Neuron (in vitro differentiated cells): ENCODE measurements around the gene PSMD9.

ENCODE experiments used
- H2AFZ ChIP-seq: one replicate; pipeline ENCODE4 v1.6.1; 2013; ENCODE audit warnings: low read depth, mild to moderate bottlenecking, inconsistent platforms, low read length, moderate library complexity
- H3K27me3 ChIP-seq: one replicate; pipeline ENCODE4 v1.6.1; 2013; ENCODE audit warnings: low read length; ENCODE audit not compliant: insufficient read depth
- H3K36me3 ChIP-seq: one replicate; pipeline ENCODE4 v1.6.1; 2013; ENCODE audit warnings: low read length; ENCODE audit not compliant: insufficient read depth
- H3K4me1 ChIP-seq: one replicate; pipeline ENCODE4 v1.6.1; 2013; ENCODE audit warnings: low read length; ENCODE audit not compliant: insufficient read depth
- H3K4me3 ChIP-seq: 2 replicates; pipeline ENCODE4 v1.5.1; 2013; ENCODE audit warnings: mild to moderate bottlenecking, low read length, moderate library complexity
- H3K9me3 ChIP-seq: one replicate; pipeline ENCODE4 v1.6.1; 2013; ENCODE audit warnings: low read length

Gene PSMD9

GRCh38 chr12:121939186-121939585 lies 50.6 kb downstream of the PSMD9 start:
- Histone ChIP-seq H3K4me1 (no peaks in the 10 kb centered on the region), H3K36me3 (no peaks in the 10 kb centered on the region)

GRCh38 chr12:121939992-121940766 lies 51.6 kb downstream of the PSMD9 start:
- Histone ChIP-seq H3K4me1 (no peaks in the 10 kb centered on the region), H3K4me3 (no peak overlapping the region)

More at GRCh38 chr12:121939186-121939585, 50.6 kb downstream of the PSMD9 start:
- Histone ChIP-seq H3K9me3 (peaks cover 7% of the 10 kb centered on the region), H2AFZ (no peak overlapping the region), H3K4me3 (no peak overlapping the region), H3K27me3 (no peaks in the 10 kb centered on the region)

DNA sequence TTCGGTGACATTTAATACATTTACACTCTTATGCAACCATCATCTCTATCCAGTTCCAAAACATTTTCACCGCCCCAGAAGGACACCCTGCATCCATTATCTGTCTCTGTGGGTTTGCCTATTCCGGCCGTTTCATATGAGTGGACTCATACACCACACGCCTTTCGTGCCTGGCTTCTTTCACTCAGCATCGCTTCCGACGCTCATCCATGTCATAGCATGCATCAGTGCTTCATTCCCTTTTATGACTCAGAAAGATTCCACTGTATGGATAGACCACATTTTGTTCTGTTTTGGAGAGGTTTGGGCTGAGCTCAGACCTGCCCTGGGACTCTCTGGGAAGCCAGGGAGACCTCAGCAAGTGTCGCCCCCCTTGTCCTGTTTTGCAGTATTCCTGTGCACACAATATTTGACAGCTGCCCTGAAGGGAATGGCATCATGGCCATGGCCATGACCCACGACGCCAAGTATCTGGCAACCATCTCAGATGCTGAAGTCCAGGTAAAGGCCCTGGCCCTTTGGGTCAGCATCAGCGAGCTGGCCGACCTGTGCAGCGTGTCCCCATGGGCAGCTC lies 53.6 kb downstream of the PSMD9 start:
- Histone ChIP-seq H3K27me3 (no peaks in the 10 kb centered on the region), H3K4me3 (no peak overlapping the region), H3K9me3 (peaks cover 5% of the 10 kb centered on the region), H3K4me1 (no peaks in the 10 kb centered on the region), H3K36me3 (no peaks in the 10 kb centered on the region), H2AFZ (no peak overlapping the region)

More at GRCh38 chr12:121939992-121940766, 51.6 kb downstream of the PSMD9 start:
- H3K9me3 ChIP-seq = peaks cover 7% of the 10 kb centered on the region
- no peak overlapping the region for H2AFZ ChIP-seq
- no peaks in the 10 kb centered on the region for H3K27me3 ChIP-seq
- no peaks in the 10 kb centered on the region for H3K36me3 ChIP-seq

DNA sequence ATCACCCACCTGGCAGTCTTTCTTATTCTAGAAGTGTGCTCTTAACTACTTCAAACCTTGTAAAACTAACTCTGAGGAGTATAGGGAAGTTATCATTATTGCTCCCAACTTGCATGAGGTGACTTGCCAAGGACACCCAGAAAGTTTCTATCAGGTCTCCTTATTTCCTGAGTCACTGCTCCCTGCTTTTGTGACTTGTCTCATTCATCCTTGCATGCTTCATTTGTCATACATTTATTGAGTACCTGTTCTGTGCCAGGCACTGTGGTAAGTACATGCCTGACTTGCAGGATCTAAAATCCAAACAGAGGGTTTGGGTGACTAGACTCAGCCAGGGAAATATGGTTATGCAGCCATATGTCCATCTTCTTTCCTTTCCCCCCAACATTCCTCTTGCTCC lies 55.3 kb downstream of the PSMD9 start:
- H3K36me3 ChIP-seq = no peaks in the 10 kb centered on the region
- no peaks in the 10 kb centered on the region for H3K9me3 ChIP-seq
- H3K4me3 ChIP-seq = no peak overlapping the region
- no peaks in the 10 kb centered on the region for H3K27me3 ChIP-seq
- H3K4me1 ChIP-seq = no peaks in the 10 kb centered on the region
- no peak overlapping the region for H2AFZ ChIP-seq

GRCh38 chr12:121946313-121947025 lies 57.9 kb downstream of the PSMD9 start:
- Histone ChIP-seq H3K4me3 (no peak overlapping the region), H3K27me3 (no peaks in the 10 kb centered on the region), H3K36me3 (no peaks in the 10 kb centered on the region), H3K4me1 (no peaks in the 10 kb centered on the region), H2AFZ (no peak overlapping the region), H3K9me3 (no peaks in the 10 kb centered on the region)

- no peak overlapping the region for H2AFZ ChIP-seq
- no peaks in the 10 kb centered on the region for H3K9me3 ChIP-seq
- H3K4me3 ChIP-seq = no peak overlapping the region
- H3K27me3 ChIP-seq = no peaks in the 10 kb centered on the region
- H3K4me1 ChIP-seq = no peaks in the 10 kb centered on the region
- H3K36me3 ChIP-seq = no peaks in the 10 kb centered on the region
Measured at GRCh38 chr12:121947981-121948380, 59.4 kb downstream of the PSMD9 start.

GRCh38 chr12:121949648-121950397 lies 61.2 kb downstream of the PSMD9 start:
- H3K4me1 ChIP-seq = no peaks in the 10 kb centered on the region
- no peak overlapping the region for H3K4me3 ChIP-seq
- no peaks in the 10 kb centered on the region for H3K27me3 ChIP-seq
- no peaks in the 10 kb centered on the region for H3K36me3 ChIP-seq
- H3K9me3 ChIP-seq = peaks cover 2% of the 10 kb centered on the region
- H2AFZ ChIP-seq = no peak overlapping the region

DNA sequence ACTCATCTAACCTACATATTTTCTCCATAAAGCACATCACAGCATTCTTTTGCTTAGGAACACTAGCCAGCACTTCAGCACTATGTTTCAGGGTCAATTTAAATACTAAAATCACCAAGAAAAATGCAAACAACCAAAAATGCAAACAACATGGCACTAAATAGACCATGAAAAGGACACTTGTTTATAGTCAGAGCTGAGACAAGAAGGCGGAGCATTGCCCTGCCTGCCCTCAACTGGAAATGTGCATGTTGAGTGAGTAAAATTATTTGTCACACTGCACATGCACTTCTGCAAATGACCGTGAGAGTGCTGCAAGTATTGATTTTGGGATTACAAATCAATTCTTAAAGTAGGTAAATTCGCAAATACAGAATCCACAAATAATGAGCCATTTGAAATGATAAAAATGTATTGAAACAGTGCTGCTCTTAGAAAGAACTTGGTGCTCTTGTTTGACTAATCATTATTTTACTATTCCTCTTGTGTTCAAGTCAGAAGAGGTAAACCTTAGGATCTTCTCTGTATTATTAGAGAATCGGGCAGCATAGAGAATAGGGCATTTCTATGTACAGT lies 64.6 kb downstream of the PSMD9 start:
- Histone ChIP-seq H2AFZ (no peak overlapping the region), H3K4me1 (no peaks in the 10 kb centered on the region)

GRCh38 chr12:121953695-121954094 lies 65.1 kb downstream of the PSMD9 start:
- Histone ChIP-seq H3K27me3 (no peaks in the 10 kb centered on the region), H3K9me3 (peaks cover 2% of the 10 kb centered on the region), H2AFZ (no peak overlapping the region), H3K4me1 (no peaks in the 10 kb centered on the region), H3K4me3 (no peak overlapping the region), H3K36me3 (no peaks in the 10 kb centered on the region)

More for the DNA sequence above, 64.6 kb downstream of the PSMD9 start:
- no peaks in the 10 kb centered on the region for H3K27me3 ChIP-seq
- no peaks in the 10 kb centered on the region for H3K36me3 ChIP-seq
- H3K4me3 ChIP-seq = no peak overlapping the region
- H3K9me3 ChIP-seq = peaks cover 2% of the 10 kb centered on the region

DNA sequence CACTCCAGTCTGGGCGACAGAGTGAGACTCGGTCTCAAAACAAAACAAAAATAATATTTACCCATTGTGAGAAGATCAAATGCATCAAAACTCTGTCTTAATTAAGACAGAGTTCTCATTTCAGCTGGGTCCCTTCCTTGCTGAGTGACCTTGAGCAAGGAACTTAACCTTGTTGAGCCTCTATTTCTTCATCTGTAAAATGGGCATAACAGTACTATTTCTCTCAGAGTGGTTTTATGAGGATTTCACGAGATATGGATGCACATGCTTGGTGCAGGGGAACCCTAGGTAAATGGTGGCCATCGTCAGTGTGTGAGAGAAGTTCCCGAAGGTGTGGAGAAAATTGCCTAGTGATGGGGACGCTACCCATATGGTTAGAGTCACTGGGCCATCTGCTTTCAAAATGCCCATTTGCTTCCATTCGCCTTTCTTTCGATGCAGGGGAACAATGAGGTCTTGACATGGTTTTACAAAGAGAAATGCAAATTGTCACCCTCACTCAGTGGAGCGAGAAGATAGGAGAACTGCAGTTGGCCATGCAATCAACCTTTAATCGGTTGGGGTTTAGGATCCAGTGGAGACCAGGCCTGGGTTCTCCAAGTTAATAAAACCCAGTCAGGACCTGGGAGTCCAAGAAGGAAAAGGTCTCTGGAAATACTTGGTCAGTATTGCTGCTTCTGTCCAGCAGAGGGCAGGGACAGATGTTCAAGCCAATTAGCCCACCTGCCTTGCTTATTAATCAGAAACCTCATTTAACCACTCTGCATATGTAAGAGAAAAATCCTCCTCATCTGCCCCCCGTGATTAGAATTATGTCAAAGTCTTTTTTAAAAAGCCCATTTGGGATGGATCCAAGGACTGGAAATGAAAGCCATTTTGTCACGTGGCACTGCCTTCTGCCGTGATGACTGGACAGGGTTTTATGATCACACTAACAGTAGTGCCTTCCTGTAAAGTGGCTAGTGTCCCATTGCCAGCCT lies 67.0 kb downstream of the PSMD9 start:
- no peaks in the 10 kb centered on the region for H3K27me3 ChIP-seq
- no peak overlapping the region for H3K4me3 ChIP-seq
- no peaks in the 10 kb centered on the region for H3K4me1 ChIP-seq
- no peak overlapping the region for H2AFZ ChIP-seq
- peaks cover 2% of the 10 kb centered on the region for H3K9me3 ChIP-seq
- H3K36me3 ChIP-seq = no peaks in the 10 kb centered on the region

DNA sequence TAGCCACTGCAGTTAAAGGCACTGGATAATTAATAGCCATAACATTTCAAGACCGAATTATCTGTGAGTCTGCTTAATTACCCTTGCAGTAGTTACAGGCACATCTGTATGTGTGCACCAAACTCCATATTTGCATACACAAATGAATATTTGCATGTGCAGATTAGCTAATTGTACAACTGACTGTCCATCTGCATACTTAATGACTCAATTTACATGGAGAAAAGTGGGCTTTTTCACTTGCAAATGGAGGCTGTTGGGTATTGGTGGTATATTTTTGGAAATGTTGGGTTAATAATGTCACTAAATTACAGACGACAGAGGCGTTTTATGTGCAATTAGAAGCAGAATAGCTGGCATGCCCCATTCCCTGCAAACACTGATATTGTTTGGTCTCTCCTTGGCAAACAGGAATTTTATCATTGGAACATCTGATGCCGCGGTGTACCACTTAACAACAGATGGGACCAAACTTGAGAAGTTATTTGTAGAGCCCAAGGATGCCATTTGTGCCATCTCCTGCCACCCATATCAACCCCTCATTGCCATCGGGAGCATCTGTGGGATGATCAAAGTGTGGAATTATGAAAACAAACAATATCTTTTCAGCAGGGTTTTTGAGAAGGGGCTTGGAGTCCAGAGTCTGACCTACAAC lies 69.4 kb downstream of the PSMD9 start:
- H2AFZ ChIP-seq = no peak overlapping the region

More for the DNA sequence above, 69.4 kb downstream of the PSMD9 start:
- H3K27me3 ChIP-seq = no peaks in the 10 kb centered on the region
- no peaks in the 10 kb centered on the region for H3K36me3 ChIP-seq
- peaks cover 2% of the 10 kb centered on the region for H3K9me3 ChIP-seq
- H3K4me1 ChIP-seq = no peaks in the 10 kb centered on the region
- H3K4me3 ChIP-seq = no peak overlapping the region
